GM21360 (cell line): ENCODE measurements around the gene SFT2D1.

Experiments used
- ATAC-seq: cut with Tn5 transposase; IDR thresholded peaks from one replicate; pipeline ENCODE4 v1.9.1; 2021; ENCODE audit warnings: mild to moderate bottlenecking, moderate library complexity; ENCODE audit not compliant: unreplicated experiment

SFT2D1 gene

GRCh38 chr6:166282394-166283032 lies 59.8 kb downstream of the SFT2D1 start:
- ATAC-seq: no peak

DNA sequence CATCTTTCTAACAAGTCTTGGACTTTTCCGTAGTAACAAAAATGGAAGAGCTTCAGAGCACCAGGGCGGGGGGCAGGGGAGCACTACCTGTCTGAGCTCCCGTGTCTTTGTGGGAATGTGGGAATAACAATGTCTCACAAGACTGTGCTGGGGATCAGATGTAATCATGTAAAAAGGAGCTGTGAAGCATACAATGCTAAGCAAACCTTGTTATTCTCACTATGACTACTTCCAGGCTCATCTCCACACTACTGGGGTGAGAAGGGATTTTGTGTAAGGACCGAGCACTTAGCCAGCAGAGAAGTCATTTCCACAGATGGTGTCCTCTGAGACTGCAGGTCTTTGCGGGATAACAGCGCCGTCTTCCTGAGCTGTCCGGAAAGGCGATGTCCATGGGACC lies 61.2 kb downstream of the SFT2D1 start:
- ATAC-seq: peak; percentile 54

- ATAC-seq: no peak
These were observed 63.0 kb downstream of the SFT2D1 start for GRCh38 chr6:166279393-166279679.

- peak; percentile 3 for ATAC-seq
These were observed 63.6 kb downstream of the SFT2D1 start for GRCh38 chr6:166278579-166279392.

DNA sequence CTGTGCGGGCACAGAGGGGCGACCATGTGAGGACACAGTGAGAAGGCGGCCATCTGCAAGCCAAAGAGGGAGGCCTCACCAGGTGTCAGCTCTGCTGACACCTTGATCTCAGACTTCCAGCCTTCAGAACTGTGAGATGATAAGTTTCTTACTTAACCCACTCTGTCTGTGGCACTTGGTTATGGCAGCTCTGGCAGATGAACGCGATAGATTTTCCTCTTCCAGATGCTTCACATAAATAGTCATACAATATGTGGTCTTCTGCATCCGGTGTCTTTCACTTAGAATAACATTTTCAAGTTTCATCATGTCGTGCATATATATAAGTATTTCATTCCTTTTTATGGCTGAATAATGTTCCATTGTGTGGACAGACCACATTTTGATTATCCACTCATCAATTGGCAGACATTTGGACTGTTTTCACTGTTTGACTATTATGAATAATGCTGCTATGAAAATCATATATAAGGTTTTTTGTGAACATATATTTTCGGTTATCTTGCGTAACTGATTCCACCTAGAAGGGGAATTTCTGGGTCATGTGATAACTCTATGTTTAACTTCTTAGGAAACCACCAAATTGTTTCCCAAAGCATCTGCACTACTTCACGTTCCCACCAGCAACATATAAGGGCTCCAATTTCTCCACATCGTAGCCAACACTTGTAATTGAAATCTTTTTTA lies 64.3 kb downstream of the SFT2D1 start:
- ATAC-seq: peak; percentile 33

DNA sequence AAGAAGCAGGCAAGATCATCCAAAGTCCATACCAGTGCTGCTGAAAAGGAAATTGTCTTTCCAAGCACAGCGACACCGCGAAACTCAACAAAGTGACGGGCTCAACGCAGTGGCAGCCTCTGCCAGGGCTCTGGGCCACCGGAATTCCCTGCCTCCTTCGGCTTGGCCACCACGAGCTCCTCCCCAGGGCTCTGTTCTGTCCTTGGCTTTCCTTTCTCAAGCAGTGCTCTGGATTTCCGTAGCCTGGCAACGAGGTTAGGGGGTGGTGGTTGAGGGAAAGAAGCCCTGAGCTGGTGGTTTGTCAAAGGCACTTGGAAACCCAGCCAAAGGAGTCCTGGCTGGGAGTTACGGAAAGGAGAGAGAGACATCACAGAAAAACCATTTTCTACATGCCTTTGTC lies 65.3 kb downstream of the SFT2D1 start:
- ATAC-seq: no peak

DNA sequence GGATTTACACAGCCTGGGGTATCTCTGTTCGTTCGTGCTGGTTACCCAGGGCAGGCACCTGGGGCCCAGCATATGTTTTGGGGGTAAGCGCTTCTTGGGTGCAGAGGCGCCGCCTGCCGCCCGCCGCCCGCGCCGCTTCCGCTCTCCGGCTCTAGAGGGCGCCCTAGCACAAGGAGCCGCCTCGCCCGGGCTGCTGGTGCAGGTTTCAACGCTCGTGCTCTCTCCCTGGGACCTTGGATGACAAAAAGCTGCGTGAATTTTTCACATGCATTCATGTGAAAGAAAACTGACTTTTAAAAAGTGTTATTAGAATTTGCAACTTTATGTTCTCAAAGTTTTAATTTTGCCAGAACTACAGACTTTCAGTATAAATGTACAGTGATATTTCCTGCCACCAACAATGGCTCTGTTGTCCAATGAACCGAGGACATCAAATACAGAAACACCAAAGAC lies 66.6 kb downstream of the SFT2D1 start:
- ATAC-seq: peak; percentile 72

DNA sequence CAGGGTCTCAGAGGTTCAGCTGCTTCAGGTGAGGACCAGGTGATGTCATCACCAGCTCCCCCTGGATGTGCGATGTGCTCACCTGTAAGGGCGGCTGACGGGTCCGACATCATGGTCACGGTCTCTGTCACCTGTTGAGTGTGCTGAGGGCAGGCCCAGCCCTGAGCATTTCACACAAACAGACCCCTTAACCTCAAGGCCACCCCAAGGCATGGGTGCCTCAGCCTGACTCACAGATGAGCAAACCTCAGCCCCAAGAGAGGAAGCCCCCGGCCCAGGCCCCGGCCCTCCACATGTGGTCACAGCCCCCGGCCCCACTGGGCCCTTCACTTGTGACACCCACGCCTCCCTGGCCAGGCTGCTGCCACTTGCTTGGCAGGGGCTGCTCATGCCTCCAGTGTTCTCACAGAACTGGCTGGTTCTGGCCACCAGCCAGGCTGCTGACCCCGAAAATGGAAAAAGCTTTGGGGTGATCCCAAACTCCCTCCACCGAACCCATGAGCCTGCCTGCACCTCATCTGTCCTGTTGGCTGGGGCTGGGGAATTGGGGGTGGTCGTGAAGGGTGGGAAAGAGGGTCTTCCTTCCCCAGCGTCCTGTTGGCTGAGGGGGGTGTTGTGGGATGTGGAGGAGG lies 67.5 kb downstream of the SFT2D1 start:
- ATAC-seq: no peak

- no peak for ATAC-seq
These were observed 68.2 kb downstream of the SFT2D1 start for GRCh38 chr6:166274163-166274562.

DNA sequence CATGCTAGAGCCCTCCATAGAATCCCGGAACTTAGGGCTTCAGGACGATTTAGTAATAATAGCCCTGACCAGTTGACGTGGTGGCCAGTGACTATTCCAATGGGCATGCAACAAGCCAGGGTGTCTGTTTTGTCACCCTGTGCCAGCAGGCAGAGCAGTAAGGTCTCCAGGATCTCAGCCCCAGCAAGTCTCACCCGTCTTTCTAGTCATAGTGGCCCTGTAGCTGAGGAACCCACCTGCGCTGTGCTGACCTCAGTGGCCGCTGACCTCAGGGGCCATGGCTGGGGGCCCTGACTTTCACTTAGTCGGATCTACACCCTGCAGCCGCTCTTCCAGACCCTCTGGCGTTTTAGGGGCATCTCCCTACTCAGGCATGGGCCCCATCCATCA lies 71.0 kb downstream of the SFT2D1 start:
- ATAC-seq: no peak

GRCh38 chr6:166270706-166271375 lies 71.5 kb downstream of the SFT2D1 start:
- ATAC-seq: no peak
